ENCODE measurements around the gene RAB3B. TPM values are rescaled to one million over a fixed set of nuclear protein-coding genes. Genes with fewer than 3 reads are reported as not detected.

Gene RAB3B
- total and polyA plus RNA-seq, 9 of the 15 experiments (the other 6 are each of a cell fraction or from before 2014, with no cell fraction given), result 0.07 to 0.47 (median 0.27) TPM

DNA sequence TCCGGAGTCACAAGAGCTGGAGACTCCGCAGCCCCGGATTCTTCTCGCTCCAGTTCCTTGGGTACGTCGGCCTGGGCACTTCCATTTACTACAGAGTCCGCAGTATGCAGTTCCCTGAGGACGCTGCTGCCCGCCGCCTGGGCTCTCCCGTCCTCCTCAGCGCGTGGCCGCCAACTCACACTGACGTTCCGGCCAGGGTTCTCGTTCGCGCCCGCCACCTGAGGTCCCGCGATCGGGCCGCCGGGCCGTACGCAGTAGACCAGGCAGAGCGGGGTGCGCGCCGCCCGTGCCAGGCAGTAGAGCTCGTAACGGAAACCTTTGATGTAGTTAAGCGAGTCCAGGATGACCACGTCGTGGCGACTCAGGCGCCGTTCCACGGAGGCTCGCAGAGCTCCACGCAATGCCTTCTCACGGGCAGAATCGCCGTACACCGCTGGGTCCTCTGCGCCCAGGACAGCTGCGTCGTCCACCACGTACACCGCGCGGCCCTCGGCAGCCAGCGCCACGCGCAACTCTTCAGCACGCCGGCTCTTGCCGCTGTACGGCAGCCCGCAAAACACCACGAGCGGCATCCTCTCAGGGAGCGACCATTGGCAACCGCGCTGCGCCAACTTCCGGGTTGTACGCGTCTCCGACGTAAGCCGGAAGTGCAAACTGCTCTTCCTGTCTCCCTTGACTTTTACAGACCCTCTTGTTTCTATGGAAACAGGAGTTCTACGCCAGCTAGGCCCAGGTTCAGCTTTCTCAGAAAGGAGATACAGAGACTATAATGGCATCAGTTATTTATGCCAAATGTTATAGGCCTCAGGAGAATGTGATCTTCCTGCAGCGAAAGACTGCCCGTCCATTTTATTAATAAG is 42.9 kb upstream of the RAB3B start, which contains the start of gene KTI12 (continued):
- TF ChIP-seq BRD9 (IDR thresholded peaks at IDR 0.05; ENCODE audit: low read depth, partially characterized antibody), result no peak
- peak; percentile 76; the same call in 1 of the 2 replicates for TF ChIP-seq ZBTB17 (CRISPR knock-in tag; IDR thresholded peaks at IDR 0.05)
- no peak for TF ChIP-seq NCOA2 (IDR thresholded peaks at IDR 0.05; ENCODE audit: partially characterized antibody in 2 of 2)
- TF ChIP-seq TEAD4 (IDR thresholded peaks at IDR 0.05; ENCODE audit: low read length), result no peak
- TF ChIP-seq TEAD4 (CRISPR knock-in tag; IDR thresholded peaks at IDR 0.05; ENCODE audit: borderline replicate concordance), result no peak
- TF ChIP-seq JUNB (CRISPR knock-in tag; conservative IDR thresholded peaks at IDR 0.05), result no peak
- TF ChIP-seq NCOA4 (IDR thresholded peaks at IDR 0.05; ENCODE audit: partially characterized antibody), result no peak
- no peak for TF ChIP-seq PCBP2 (IDR thresholded peaks at IDR 0.05; ENCODE audit: low read depth, low read length, poor library complexity, severe bottlenecking)
- no peak for TF ChIP-seq ZNF436 (CRISPR knock-in tag; IDR thresholded peaks at IDR 0.05)
- peak; percentile 60; the same call in 1 of the 2 replicates for TF ChIP-seq CTBP1 (IDR thresholded peaks at IDR 0.05; ENCODE audit: borderline replicate concordance)
- no peak for TF ChIP-seq NUFIP1 (IDR thresholded peaks at IDR 0.05; ENCODE audit: partially characterized antibody)
- TF ChIP-seq HMG20B (CRISPR knock-in tag; IDR thresholded peaks at IDR 0.05), result no peak
- TF ChIP-seq BCOR (IDR thresholded peaks at IDR 0.05), result no peak; the same call in 1 of the 2 replicates
- no peak for TF ChIP-seq NFE2 (IDR thresholded peaks at IDR 0.05; ENCODE audit: low read depth)
- TF ChIP-seq KLF10 (CRISPR knock-in tag; IDR thresholded peaks at IDR 0.05), result no peak
- TF ChIP-seq HOXB6 (CRISPR knock-in tag; IDR thresholded peaks at IDR 0.05; ENCODE audit: borderline replicate concordance), result no peak
- no peak for TF ChIP-seq PRMT5 (CRISPR knock-in tag; IDR thresholded peaks at IDR 0.05)
- TF ChIP-seq JUND (IDR thresholded peaks at IDR 0.05; ENCODE audit: borderline replicate concordance, low read depth, low read length), result peak; percentile 72
- no peak; the same call in 2 of the 3 replicates for TF ChIP-seq JUND (tag; IDR thresholded peaks at IDR 0.05; ENCODE audit: borderline replicate concordance, low read depth, low read length)
- TF ChIP-seq KLF6 (CRISPR knock-in tag; IDR thresholded peaks at IDR 0.05; ENCODE audit: borderline replicate concordance), result no peak
- TF ChIP-seq, protein P1, sequence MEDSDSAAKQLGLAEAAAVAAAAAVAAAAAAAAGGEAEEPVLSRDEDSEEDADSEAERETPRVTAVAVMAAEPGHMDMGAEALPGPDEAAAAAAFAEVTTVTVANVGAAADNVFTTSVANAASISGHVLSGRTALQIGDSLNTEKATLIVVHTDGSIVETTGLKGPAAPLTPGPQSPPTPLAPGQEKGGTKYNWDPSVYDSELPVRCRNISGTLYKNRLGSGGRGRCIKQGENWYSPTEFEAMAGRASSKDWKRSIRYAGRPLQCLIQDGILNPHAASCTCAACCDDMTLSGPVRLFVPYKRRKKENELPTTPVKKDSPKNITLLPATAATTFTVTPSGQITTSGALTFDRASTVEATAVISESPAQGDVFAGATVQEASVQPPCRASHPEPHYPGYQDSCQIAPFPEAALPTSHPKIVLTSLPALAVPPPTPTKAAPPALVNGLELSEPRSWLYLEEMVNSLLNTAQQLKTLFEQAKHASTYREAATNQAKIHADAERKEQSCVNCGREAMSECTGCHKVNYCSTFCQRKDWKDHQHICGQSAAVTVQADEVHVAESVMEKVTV (CRISPR knock-in tag; IDR thresholded peaks at IDR 0.05), result 0 out of 2 replicates have a peak, but pooled peaks have one; percentile 18
- TF ChIP-seq, protein P2, sequence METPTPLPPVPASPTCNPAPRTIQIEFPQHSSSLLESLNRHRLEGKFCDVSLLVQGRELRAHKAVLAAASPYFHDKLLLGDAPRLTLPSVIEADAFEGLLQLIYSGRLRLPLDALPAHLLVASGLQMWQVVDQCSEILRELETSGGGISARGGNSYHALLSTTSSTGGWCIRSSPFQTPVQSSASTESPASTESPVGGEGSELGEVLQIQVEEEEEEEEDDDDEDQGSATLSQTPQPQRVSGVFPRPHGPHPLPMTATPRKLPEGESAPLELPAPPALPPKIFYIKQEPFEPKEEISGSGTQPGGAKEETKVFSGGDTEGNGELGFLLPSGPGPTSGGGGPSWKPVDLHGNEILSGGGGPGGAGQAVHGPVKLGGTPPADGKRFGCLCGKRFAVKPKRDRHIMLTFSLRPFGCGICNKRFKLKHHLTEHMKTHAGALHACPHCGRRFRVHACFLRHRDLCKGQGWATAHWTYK (CRISPR knock-in tag; IDR thresholded peaks at IDR 0.05), result no peak; the same call in 1 of the 2 replicates
- no peak for TF ChIP-seq ZSCAN32 (CRISPR knock-in tag; IDR thresholded peaks at IDR 0.05)
- TF ChIP-seq ZNF561 (CRISPR knock-in tag; conservative IDR thresholded peaks at IDR 0.05), result no peak
- TF ChIP-seq SMARCA5 (IDR thresholded peaks at IDR 0.05), result no peak
- TF ChIP-seq, protein P3, sequence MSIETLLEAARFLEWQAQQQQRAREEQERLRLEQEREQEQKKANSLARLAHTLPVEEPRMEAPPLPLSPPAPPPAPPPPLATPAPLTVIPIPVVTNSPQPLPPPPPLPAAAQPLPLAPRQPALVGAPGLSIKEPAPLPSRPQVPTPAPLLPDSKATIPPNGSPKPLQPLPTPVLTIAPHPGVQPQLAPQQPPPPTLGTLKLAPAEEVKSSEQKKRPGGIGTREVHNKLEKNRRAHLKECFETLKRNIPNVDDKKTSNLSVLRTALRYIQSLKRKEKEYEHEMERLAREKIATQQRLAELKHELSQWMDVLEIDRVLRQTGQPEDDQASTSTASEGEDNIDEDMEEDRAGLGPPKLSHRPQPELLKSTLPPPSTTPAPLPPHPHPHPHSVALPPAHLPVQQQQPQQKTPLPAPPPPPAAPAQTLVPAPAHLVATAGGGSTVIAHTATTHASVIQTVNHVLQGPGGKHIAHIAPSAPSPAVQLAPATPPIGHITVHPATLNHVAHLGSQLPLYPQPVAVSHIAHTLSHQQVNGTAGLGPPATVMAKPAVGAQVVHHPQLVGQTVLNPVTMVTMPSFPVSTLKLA (conservative IDR thresholded peaks at IDR 0.05), result peak; percentile 88 to 94
